HG03108 (cell line): ENCODE results near the gene ANKH.
A peak's percentile ranks its signal among the peaks of the same experiment; 100 is the strongest.

Source experiments
- ATAC-seq: cut with Tn5 transposase; IDR thresholded peaks from one replicate; pipeline ENCODE4 v1.9.1; 2021; ENCODE audit warnings: moderate library complexity; ENCODE audit not compliant: unreplicated experiment

ANKH gene

GRCh38 chr5:14669415-14669814 lies 202.2 kb downstream of the ANKH start:
- no peak for ATAC-seq

DNA sequence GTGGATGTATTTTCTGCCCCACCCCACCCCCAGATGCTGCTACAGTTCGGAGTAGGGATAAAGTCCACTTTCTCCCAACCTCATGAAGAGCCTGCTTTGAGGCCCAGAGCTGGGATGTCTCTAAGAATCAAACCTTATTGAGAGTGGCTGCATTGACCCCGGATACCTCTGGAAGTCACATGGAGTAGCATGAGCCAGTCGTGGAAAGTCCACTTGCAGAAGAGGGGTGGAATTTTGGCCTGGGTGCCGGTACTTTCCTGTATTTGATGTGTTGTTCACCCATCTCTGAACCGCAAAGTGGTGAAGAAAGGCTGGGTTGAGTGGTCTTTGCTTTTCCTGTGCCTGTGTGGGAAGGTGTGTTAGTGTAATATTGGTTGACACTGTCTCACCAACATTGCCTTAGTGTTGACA lies 203.4 kb downstream of the ANKH start:
- ATAC-seq, result no peak

GRCh38 chr5:14667770-14668169 lies 203.8 kb downstream of the ANKH start:
- ATAC-seq, result no peak

GRCh38 chr5:14667290-14667689 lies 204.3 kb downstream of the ANKH start:
- no peak for ATAC-seq

DNA sequence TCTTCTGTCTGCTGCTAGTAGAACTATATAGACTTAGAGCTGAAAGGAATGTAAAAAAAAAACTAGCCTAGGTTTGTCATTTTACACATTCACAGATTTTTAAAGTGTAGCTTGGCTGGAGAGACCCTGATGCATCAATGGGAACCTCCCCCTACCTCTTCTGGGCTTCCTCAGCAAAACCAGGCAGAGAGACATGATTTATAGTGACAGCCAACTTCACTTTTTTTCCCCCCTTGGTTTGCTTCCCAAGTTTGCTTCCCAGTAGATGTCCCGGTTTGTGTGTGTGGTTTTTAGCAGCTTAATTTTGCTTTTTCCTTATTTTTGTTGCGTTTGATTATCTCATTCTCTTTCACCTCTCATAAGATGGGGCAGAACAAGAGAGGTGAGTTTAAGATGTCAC lies 205.2 kb downstream of the ANKH start:
- no peak for ATAC-seq

DNA sequence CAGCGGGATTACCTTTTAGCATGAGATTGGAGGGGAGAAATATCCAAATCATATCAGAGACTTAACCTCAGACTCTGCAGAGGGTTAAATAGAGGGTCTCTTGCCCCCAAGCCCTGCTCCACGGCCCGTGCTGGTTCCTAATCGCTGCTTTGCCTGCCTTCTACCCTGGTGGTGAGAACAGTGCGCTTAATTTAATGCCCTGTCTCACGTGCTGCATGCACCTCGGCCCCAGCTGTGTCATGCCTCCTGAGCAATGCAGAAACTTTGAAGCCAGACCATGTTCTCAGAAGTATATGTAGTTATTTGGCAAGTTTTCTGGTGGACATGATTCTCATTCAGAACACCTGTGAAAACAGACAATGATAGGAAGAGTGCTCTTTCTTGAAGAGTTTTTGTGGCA lies 205.6 kb downstream of the ANKH start:
- peak; percentile 26 for ATAC-seq

- ATAC-seq, result no peak
Observed at GRCh38 chr5:14665101-14665822, 206.3 kb downstream of the ANKH start.

GRCh38 chr5:14664270-14665100 lies 207.1 kb downstream of the ANKH start, which contains the start of gene OTULIN:
Gene OTULIN, plus strand, starts transcription at chr5:14664718. Its CDS starts 108 bp downstream, at chr5:14664826.
- peak; percentile 60 for ATAC-seq

DNA sequence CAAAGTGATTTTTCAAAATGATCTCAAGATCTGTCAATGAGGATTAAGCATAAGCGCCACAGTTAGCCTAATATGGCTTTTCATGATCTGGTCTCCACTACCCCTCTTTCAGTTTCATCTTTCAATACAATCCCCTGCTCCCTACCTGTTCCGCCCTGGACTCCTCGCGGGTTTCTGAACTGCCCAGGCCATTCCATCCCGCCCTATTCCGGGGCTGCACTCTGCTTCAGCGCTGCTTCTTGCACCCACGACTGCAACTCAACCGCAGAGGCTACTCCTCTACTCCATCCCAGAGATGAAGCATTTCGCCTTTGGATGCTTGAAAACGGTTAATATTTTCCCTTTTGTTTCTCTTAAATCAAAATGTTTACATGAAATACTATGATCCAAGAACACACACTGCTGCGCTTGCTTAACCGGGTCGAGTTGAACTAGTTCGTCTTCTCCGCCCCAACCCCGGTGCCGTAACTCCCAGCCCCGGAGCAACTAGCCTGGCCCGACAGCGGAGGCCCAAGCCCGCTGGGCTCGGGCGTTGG lies 207.8 kb downstream of the ANKH start:
- ATAC-seq, result no peak

GRCh38 chr5:14662721-14663260 lies 208.8 kb downstream of the ANKH start:
- ATAC-seq, result no peak

DNA sequence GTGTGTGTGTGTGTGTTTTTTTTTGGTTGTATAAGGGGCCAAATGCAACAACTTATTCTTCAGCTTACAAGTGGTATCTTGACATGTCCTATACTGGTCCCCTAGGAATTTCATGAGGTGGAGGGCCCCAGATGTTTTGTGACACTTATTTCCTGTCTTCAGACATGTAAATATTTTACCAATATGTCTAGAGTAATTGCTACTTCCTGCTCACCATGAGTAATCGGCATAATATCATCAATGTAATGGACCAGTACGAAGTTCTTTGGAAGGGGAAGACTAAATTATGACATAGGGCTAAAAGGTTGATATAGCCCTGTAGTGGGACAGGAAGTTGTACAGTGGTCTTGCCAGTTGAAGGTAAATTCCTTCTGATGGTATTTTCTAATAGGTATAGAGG lies 210.7 kb downstream of the ANKH start:
- ATAC-seq, result no peak

DNA sequence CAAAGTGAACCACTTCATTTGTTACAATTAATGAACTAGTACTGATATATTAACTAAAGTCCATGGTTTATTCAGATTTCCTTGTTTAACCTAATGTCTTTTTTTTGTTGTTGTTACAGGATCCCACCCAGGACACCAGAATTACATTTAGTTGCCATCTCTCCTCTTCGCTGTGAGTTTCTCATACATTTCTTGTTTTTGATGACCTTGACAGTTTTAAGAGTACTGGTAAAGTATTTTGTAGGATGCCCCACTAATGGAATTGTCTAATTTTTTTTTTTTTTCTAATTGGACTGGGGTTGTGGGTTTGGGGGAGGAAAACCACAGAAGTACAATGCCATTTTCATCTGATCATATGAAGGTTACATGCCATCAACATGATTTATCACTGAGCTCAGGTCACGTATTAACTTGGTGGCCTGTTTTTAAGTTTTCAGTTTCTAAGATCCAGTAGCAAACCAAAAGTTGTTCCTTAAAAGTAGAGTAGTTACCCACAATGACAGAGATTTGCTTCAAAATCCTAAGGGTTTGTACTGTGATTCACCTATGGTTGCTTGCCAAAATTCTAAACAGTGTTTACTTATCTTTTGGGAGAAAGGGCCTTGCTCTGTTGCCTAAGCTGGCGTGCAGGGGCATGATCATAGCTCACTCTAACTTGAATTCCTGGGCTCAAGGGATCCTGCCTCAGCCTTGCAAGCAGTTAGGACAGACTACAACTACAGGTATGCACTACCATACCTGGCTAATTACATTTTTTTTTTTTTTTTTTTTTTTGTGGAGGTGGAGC lies 211.6 kb downstream of the ANKH start:
- no peak for ATAC-seq

DNA sequence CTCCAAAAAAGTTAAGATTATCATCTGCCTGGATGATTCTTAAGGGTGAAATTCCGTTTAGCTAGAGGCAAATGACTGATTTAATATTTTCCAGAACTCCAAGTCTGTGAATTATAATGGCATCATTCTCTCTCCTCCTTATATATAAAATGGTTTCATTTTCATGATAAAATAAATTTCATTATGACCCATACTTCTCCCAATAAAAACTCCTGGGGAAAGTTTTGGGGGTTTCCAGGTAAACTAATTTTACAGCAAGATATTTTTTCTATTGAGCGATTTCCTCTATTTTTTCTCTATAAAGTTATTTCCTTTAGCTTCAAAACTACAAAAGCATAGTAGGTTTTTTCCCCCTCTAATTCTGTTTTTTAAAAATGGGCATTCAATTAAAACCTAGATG lies 214.7 kb downstream of the ANKH start:
- ATAC-seq, result no peak

- ATAC-seq, result no peak
Observed at GRCh38 chr5:14655146-14655741, 216.3 kb downstream of the ANKH start.
